SU-DHL-6 (cell line): ENCODE results near the gene CFAP251.

Source experiments
- CTCF ChIP-seq: fragments of 200-600 bp; sonication (generic); IDR thresholded peaks from one replicate; pipeline ENCODE4 v1.5.1; 2017; ENCODE audit warnings: antibody characterized with exemption, mild to moderate bottlenecking, low read length, moderate library complexity; ENCODE audit not compliant: insufficient read depth, poor library complexity, severe bottlenecking
- EZH2phosphoT487 ChIP-seq: fragments of 200-600 bp; sonication (generic), shearing (Covaris generic); conservative IDR thresholded peaks from 2 replicates; pipeline ENCODE4 v1.6.1; 2018; ENCODE audit warnings: mild to moderate bottlenecking, antibody characterized with exemption, low read length, moderate library complexity, mixed read lengths

- TF ChIP-seq CTCF = no peak
- TF ChIP-seq EZH2phosphoT487 = no peak
Measured at GRCh38 chr12:121953117-121953692, 34.8 kb downstream of the CFAP251 start.
